ENCODE results near the gene CERS6.

Gene CERS6

DNA sequence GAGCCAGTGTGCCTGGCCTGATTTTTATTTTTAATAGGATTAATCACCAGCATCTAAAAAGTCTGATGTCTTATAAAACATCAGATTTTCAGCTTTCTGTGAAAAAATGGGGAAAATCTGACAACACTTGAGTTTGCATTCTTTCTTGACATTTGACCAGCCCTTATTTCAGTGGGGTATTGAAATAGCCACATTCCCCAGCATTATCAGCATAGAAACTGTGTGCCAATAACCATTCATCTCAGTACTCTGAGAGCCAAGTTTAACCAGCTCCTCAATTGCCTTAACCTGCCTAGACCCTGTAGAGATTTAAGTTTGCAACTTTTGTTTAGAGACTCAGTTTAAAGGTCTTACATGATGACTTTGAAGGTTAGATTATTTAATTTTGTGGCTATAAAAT, 155.0 kb downstream of the CERS6 start:
- H3K4me3 Mint-ChIP-seq = no peak overlapping the region
- H3K27ac Mint-ChIP-seq = no peak overlapping the region
- DNase-seq (no peak), ATAC-seq (replicated peaks) (no peak)
- peaks cover 3% of the 10 kb centered on the region for H3K36me3 Mint-ChIP-seq (ENCODE audit: insufficient read depth)
- no peaks in the 10 kb centered on the region for H3K4me1 Mint-ChIP-seq (ENCODE audit: low read depth in 2 of 2)
- H3K9me3 Mint-ChIP-seq = no peaks in the 10 kb centered on the region
- H3K27me3 Mint-ChIP-seq = peaks cover 0 to 12% of the 10 kb centered on the region in 2 donors

DNA sequence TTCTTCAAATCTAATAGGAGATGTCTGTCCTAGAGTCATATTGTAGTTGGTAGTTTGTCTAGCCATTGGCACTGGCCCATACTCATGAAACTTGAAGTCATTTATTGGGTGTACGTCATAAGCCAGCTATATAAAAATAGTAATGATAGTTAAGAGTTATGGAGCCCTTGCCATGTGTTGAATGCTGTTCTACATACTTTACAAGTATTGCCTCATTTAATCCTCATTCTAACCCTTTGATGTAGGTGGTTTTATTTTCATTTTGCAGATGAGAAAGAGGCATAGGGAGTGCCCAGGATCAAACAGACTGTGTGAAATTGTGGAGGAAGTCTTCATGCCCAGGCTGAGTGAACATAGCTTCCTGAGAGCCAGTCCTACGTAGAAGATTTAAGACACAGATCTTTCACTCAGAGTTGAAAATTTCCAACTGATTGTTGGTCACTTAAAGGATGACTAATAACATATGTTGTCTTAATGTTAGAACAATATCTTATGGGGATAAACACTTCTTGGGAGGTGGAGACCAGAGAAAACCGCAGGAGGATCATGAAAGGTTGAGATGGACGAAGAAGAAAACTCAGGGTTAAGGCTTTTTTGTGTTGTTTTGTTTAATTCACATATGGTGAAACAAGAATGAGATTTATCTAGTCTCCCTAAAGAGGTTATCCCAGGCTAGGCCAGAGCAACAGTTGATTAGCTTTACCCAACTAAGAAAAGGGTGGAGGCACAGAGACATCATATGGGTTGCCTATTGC, 156.0 kb downstream of the CERS6 start:
- no peak for DNase-seq
- no peaks in the 10 kb centered on the region for H3K9me3 Mint-ChIP-seq

DNA sequence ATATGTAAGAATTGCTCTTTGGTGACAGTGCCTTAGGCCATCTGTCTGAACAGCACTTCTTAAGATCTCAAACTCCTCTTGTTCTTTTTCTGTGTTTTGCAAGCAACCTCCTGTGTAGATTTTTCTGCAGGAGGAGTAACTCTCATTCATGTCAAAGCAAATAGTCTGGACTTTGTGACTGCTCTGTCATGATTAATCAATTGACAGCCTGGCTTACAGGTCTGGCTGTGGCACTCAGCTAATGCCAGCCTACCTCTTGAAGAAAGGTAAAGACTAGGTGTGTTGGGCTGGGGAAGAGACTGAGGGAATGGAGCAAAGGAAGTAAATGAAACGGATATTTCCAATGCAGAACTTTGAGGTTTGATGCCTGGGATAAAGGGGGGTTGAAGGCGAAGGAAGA, 156.6 kb downstream of the CERS6 start:
- H3K4me3 Mint-ChIP-seq = no peak overlapping the region
- DNase-seq (no peak), ATAC-seq (replicated peaks) (no peak)
- H3K27me3 Mint-ChIP-seq = peaks cover 0 to 12% of the 10 kb centered on the region in 2 donors
- no peak overlapping the region for H3K27ac Mint-ChIP-seq
- H3K4me1 Mint-ChIP-seq (ENCODE audit: low read depth in 2 of 2) = no peaks in the 10 kb centered on the region
- H3K36me3 Mint-ChIP-seq (ENCODE audit: insufficient read depth) = no peaks in the 10 kb centered on the region
- H3K9me3 Mint-ChIP-seq = no peaks in the 10 kb centered on the region

More for the DNA sequence above, 156.0 kb downstream of the CERS6 start:
- Mint-ChIP-seq H3K27me3 (peaks cover 0 to 12% of the 10 kb centered on the region in 2 donors), H3K4me1 (ENCODE audit: low read depth in 2 of 2) (no peaks in the 10 kb centered on the region), H3K4me3 (no peak overlapping the region), H3K36me3 (ENCODE audit: insufficient read depth) (peaks cover 3% of the 10 kb centered on the region), H3K27ac (no peak overlapping the region)
- no peak for ATAC-seq (replicated peaks)

DNA sequence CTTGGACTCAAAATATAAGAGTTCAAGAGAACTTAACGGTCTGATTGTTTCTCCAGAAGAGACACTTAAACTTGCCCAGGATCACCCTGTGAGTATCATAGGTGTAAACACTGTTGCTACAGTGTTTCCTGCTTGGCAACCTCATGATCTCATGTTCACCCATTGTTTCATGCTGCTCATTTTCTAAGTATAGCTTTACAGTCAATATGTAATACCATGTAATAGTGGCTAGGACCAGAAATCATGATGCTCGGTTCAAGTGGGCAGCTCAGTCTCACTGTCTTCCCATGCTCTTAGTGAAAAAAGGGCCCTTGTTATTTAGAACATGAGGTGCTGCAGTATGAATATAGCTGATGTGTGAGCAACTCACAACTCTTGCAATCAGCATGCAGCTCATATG, 157.5 kb downstream of the CERS6 start:
- no peak for ATAC-seq (replicated peaks)
- peaks cover 0 to 12% of the 10 kb centered on the region in 2 donors for H3K27me3 Mint-ChIP-seq
- no peak for DNase-seq
- H3K9me3 Mint-ChIP-seq = no peaks in the 10 kb centered on the region
- H3K4me3 Mint-ChIP-seq = no peak overlapping the region
- no peak overlapping the region for H3K27ac Mint-ChIP-seq
- H3K36me3 Mint-ChIP-seq (ENCODE audit: insufficient read depth) = no peaks in the 10 kb centered on the region
- H3K4me1 Mint-ChIP-seq (ENCODE audit: low read depth in 2 of 2) = no peaks in the 10 kb centered on the region

DNA sequence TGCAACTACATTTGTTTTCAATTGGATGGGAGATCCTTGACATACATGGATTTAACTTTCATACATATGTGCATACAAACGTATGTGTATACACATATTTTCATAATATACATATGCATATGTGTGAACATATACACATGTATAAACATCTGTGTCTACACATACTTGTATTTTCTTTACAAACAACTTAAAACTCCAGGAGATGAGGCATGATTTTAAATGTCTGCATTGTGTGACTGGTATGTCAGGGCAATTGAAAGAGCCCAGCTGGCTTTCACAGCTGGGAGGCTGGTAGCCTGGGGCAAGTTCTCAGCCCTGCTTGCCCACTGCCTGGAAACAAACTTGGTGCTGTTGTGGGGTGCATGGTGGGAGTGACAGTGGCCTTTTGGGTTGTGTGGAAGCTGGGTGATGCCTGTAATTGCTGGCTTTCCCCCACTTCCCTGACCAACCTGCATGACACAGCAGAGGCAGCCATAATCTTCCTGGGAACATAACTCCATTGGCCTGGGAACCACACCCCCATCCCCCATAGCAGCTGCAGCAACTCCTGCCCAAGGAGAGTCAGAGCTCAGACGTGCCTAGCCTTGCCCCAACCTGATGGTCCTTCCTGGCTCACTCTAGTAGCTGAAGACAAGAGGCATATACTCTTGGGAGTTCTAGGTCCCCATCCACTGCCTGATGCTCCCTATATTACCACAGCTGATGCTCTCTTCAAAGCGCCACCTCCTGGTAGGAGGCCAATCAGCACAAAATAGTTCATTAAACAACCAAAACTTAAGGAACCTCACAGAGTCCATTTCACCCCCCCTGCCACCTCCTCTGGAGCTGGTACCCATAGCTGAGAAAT, 158.3 kb downstream of the CERS6 start:
- no peak overlapping the region for H3K27ac Mint-ChIP-seq
- no peak for DNase-seq
- no peaks in the 10 kb centered on the region for H3K4me1 Mint-ChIP-seq (ENCODE audit: low read depth in 2 of 2)
- H3K9me3 Mint-ChIP-seq = no peaks in the 10 kb centered on the region
- no peaks in the 10 kb centered on the region for H3K36me3 Mint-ChIP-seq (ENCODE audit: insufficient read depth)
- no peak overlapping the region for H3K4me3 Mint-ChIP-seq
- peaks cover 0 to 12% of the 10 kb centered on the region in 2 donors for H3K27me3 Mint-ChIP-seq
- no peak for ATAC-seq (replicated peaks)

DNA sequence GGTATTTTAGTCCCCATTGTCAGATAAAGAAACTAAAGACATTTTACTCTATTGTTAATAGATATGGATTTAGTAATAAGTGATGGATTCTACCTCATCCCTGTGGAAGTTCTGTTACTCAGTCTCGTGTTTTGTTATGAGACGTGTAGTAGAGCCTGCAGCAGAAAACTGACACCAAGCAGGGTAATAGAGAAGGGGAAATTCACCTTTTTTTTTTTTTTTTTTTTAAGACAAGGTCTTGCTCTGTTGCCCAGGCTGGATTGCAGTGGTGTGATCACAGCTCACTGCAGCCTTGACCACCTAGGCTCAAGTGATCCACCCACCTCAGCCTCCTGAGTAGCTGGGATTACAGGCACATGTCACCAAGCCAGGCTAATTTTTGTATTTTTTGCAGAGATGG, 164.5 kb downstream of the CERS6 start:
- Mint-ChIP-seq H3K27me3 (peaks cover 0 to 7% of the 10 kb centered on the region in 2 donors), H3K9me3 (no peaks in the 10 kb centered on the region), H3K36me3 (ENCODE audit: insufficient read depth) (no peaks in the 10 kb centered on the region), H3K4me3 (no peak overlapping the region), H3K4me1 (ENCODE audit: low read depth in 2 of 2) (no peaks in the 10 kb centered on the region), H3K27ac (no peak overlapping the region)
- no peak for ATAC-seq (replicated peaks)
- DNase-seq = no peak

DNA sequence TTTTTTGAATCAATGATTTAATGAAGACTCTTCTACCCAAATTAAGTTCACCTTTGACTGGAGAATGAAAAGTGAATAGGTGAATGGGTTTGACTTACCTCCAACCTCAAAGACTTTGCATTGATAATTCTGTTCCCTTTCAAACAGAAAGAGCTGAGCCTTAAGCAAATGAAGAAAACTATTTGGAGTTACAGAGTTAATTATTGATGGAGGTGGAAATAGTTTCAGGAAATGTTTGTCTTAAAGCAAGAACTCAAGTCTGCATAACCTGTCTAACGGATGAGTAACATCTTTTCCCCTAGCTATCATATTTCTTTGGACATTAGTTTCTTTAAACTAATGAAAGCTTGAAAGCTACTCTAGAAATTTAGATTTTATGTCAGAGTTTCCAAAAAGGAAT, 166.5 kb downstream of the CERS6 start:
- Mint-ChIP-seq H3K36me3 (ENCODE audit: insufficient read depth) (no peaks in the 10 kb centered on the region), H3K27ac (no peak overlapping the region), H3K9me3 (no peaks in the 10 kb centered on the region), H3K4me1 (ENCODE audit: low read depth in 2 of 2) (peaks cover 0 to 4% of the 10 kb centered on the region in 2 donors), H3K27me3 (peaks cover 0 to 5% of the 10 kb centered on the region in 2 donors), H3K4me3 (no peak overlapping the region)
- ATAC-seq (replicated peaks) (no peak), DNase-seq (no peak)

DNA sequence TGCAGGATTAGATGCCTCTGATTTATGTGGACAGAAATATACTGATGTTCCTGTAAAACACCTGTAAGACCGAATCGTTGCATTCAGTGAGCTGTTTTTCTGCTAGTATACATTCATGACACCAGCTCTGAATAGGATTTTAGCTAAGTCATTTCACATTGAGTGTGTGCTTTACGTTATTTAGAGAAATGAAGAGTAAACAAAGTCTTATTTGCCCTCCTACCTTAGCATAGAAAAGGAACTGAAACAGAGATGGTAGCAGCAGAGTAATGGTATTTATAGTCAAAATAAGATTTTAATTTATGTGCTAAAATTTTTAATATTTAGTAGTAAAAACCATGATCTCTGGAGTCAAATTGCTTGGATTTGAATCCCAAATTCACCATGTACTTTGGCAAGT, 168.0 kb downstream of the CERS6 start:
- H3K9me3 Mint-ChIP-seq = no peaks in the 10 kb centered on the region
- DNase-seq (no peak), ATAC-seq (replicated peaks) (no peak)
- no peak overlapping the region for H3K27ac Mint-ChIP-seq
- no peaks in the 10 kb centered on the region for H3K36me3 Mint-ChIP-seq (ENCODE audit: insufficient read depth)
- H3K4me3 Mint-ChIP-seq = no peak overlapping the region
- H3K4me1 Mint-ChIP-seq (ENCODE audit: low read depth in 2 of 2) = peaks cover 0 to 4% of the 10 kb centered on the region in 2 donors
- peaks cover 0 to 5% of the 10 kb centered on the region in 2 donors for H3K27me3 Mint-ChIP-seq

DNA sequence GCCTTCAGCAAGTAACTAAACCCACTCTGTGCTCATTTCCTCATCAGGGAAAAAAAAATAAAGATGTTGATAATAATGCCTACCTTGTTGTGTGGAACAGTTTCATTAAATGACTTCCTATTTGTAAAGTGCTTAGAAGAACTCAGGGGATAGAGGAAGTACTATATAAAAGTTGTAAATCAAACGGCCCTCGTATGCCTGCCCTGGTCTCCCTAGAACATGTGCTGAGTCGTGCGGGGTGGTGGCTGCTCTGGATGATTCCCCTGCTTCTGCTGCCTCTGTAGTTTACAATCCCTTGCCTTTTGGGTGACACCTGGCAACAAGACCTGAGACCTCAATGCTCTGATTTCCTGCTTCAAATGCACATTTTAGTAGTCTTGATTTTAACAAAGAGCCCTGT, 170.0 kb downstream of the CERS6 start:
- H3K4me3 Mint-ChIP-seq = no peak overlapping the region
- ATAC-seq (replicated peaks) (no peak), DNase-seq (no peak)
- no peaks in the 10 kb centered on the region for H3K9me3 Mint-ChIP-seq
- H3K36me3 Mint-ChIP-seq (ENCODE audit: insufficient read depth) = no peaks in the 10 kb centered on the region
- H3K4me1 Mint-ChIP-seq (ENCODE audit: low read depth in 2 of 2) = peaks cover 0 to 4% of the 10 kb centered on the region in 2 donors
- H3K27ac Mint-ChIP-seq = no peak overlapping the region
- H3K27me3 Mint-ChIP-seq = peaks cover 0 to 5% of the 10 kb centered on the region in 2 donors

DNA sequence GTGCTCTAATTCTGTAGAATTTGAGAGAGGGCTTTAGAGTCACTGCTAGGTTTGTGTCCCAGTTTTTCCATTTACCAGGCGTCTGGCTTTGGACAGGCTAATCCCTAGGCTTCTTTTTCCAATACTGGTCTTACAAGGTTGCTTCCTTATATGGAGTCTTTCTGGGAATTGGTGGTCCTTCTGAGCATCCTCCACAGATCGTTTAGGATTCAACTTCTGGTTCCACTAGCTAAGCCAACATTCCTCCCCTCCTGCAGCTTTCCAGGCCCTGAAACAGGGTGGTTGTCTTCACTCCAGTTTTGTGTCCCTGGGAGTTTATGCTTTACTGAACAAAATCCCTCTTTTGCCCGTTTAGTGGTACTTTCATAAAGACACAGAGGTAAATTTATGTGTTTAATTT, 170.6 kb downstream of the CERS6 start:
- H3K4me1 Mint-ChIP-seq (ENCODE audit: low read depth in 2 of 2) = peaks cover 0 to 4% of the 10 kb centered on the region in 2 donors
- peaks cover 0 to 5% of the 10 kb centered on the region in 2 donors for H3K27me3 Mint-ChIP-seq
- no peaks in the 10 kb centered on the region for H3K9me3 Mint-ChIP-seq
- DNase-seq (no peak), ATAC-seq (replicated peaks) (no peak)
- H3K36me3 Mint-ChIP-seq (ENCODE audit: insufficient read depth) = no peaks in the 10 kb centered on the region
- no peak overlapping the region for H3K4me3 Mint-ChIP-seq
- H3K27ac Mint-ChIP-seq = no peak overlapping the region

DNA sequence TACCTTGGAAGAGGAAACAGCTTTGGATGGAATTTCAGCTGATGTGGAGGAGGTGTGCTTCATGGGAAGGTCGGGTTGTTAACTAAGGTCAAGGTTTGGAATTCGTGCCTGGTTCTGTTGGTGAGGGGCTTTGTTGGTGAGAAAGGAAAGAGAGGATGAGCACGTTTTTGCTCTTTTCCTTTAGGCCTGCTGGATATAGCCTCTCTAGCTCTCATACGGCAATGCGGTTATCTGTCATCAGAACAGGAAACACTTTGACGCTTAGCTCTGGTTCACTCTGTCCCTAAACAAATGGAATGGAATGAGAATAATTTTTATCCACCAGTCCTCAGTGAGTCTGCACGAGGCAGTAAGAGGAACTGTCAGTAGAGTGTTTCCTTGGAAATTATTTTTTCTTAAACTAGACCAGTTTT, 176.6 kb downstream of the CERS6 start:
- Mint-ChIP-seq H3K4me3 (no peak overlapping the region), H3K27me3 (no peaks in the 10 kb centered on the region), H3K9me3 (no peaks in the 10 kb centered on the region), H3K27ac (no peak overlapping the region), H3K36me3 (ENCODE audit: insufficient read depth) (no peaks in the 10 kb centered on the region), H3K4me1 (ENCODE audit: low read depth in 2 of 2) (peaks cover 0 to 3% of the 10 kb centered on the region in 2 donors)
- DNase-seq = no peak
- ATAC-seq (replicated peaks) = no peak

DNA sequence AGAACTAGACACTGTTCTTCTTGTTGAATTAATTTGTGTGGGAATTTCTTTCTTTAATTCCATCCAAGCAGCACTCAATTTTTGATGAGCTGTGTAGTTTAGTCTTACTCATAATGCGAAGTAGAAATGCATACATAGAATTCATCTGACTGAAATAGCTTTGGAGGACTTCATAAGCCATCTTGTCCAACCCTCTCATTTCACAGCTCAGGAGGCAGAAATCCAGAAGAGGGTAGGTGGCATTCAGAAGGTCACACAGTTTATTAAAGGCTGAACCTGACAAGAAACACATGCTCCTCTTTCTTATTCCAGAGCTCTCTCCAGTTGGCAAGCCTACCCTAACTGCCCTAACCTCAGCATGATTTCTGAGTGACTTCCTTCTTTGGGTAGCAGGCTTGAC, 177.1 kb downstream of the CERS6 start:
- no peak overlapping the region for H3K4me3 Mint-ChIP-seq
- no peaks in the 10 kb centered on the region for H3K36me3 Mint-ChIP-seq (ENCODE audit: insufficient read depth)
- no peaks in the 10 kb centered on the region for H3K27me3 Mint-ChIP-seq
- no peak overlapping the region for H3K27ac Mint-ChIP-seq
- peaks cover 0 to 3% of the 10 kb centered on the region in 2 donors for H3K4me1 Mint-ChIP-seq (ENCODE audit: low read depth in 2 of 2)
- no peaks in the 10 kb centered on the region for H3K9me3 Mint-ChIP-seq
- DNase-seq (no peak), ATAC-seq (replicated peaks) (no peak)

DNA sequence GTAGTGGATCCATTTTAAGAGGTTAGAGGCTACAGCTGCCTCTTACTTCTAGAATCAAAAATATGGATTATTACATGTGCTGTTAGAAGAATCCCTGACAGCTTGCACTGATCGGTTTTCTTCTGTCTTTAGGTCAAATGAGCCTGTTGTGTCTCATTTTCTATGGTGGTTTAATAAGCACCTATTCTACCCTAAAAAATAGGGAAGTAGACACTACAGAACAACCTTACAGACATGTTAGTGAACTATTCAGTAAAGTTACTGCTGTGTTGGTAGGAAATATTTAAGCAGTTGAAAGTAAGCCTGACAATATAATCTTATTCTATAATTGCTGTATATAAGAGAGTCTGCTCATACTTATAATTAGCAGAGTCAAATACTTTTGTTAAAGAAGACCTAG, 177.8 kb downstream of the CERS6 start:
- Mint-ChIP-seq H3K27ac (no peak overlapping the region), H3K27me3 (no peaks in the 10 kb centered on the region), H3K4me1 (ENCODE audit: low read depth in 2 of 2) (peaks cover 0 to 3% of the 10 kb centered on the region in 2 donors), H3K9me3 (no peaks in the 10 kb centered on the region), H3K4me3 (no peak overlapping the region), H3K36me3 (ENCODE audit: insufficient read depth) (no peaks in the 10 kb centered on the region)
- no peak for DNase-seq
- no peak for ATAC-seq (replicated peaks)

DNA sequence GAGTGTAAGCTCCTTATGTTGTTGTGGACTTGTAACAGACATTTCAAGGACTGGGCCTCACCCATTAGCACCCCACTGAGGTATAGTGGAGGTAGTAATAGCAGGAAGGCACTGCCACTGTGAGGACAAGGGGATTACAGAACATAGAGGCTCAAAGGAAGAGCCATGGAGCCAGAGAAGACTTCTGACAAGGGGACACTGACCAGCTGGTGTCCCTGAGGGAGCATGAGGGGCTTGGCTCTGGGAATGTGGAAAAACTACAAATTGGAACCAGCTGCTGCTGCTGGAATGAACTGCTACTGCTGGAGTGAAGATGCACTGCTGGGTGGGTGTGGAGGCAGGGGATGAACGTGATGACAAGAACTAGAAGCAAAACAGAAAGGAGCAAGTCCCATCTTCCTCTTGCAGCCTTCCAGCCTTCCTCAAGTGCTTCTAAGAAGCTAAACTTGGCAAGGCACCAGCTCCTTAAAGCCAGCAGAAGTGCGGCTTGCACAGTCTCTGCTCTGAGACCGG, 179.0 kb downstream of the CERS6 start:
- Mint-ChIP-seq H3K9me3 (no peaks in the 10 kb centered on the region), H3K27me3 (no peaks in the 10 kb centered on the region), H3K4me3 (no peak overlapping the region), H3K4me1 (ENCODE audit: low read depth in 2 of 2) (peaks cover 0 to 5% of the 10 kb centered on the region in 2 donors), H3K27ac (peak overlapping the region in 1 of 2 donors; percentile 38), H3K36me3 (ENCODE audit: insufficient read depth) (no peaks in the 10 kb centered on the region)
- DNase-seq (no peak), ATAC-seq (replicated peaks) (no peak)
